ENCODE data around the gene TMEM150A.
"Not testable (repeated sequence)": the region's sequence is repeated elsewhere in the genome, so short reads cannot be mapped to it uniquely, and the experiment has no call there.

TMEM150A gene

GRCh38 chr2:85561280-85562212, 41.0 kb downstream of the TMEM150A start, which contains the start of gene GGCX:
GGCX (minus strand) TSS chr2:85561493; CDS start chr2:85561428, 65 bp downstream.
- Histone ChIP-seq H2BK120ac (ENCODE audit: low read depth, low read length) (no peak within 1 kb of the TSS), H3K79me1 (ENCODE audit: low read depth, low read length) (peaks cover 2% of the 10 kb centered on the region)
- DNase-seq (ENCODE audit: low spot score): peak; percentile 92

GRCh38 chr2:85560812-85561279, 41.7 kb downstream of the TMEM150A start:
- H3K4me1 ChIP-seq (ENCODE audit: control insufficient read depth in 2 of 2, insufficient read depth in 1 of 2, low read depth in 1 of 2, low read length in 2 of 2): peaks cover 0 to 2% of the 10 kb centered on the region in 2 donors
- no CpG with 5 or more reads among the region's 14 CpGs for WGBS, 2 donors (ENCODE audit: extremely low coverage in 2 of 2, insufficient read length in 2 of 2, insufficient replicate concordance in 1 of 2)
- H4K91ac ChIP-seq (ENCODE audit: low read depth, low read length, poor library complexity): no peak overlapping the region
- H3K4me2 ChIP-seq (ENCODE audit: insufficient read depth, low read length, poor library complexity, severe bottlenecking): peak overlapping the region; percentile 81
- H3K4me3 ChIP-seq (ENCODE audit: low read length in 2 of 2): peak overlapping the region; percentile 87 to 89
- H3K23ac ChIP-seq (ENCODE audit: low read depth, low read length, poor library complexity): no peak overlapping the region
- no peak overlapping the region for H4K8ac ChIP-seq (ENCODE audit: low read depth, low read length)
- H3K18ac ChIP-seq (ENCODE audit: low read length): no peak overlapping the region
- no peak overlapping the region for H2BK12ac ChIP-seq (ENCODE audit: low read length)
- H3K14ac ChIP-seq (ENCODE audit: low read length): no peak overlapping the region
- H3K79me1 ChIP-seq (ENCODE audit: low read depth, low read length): peaks cover 4% of the 10 kb centered on the region
- H2BK15ac ChIP-seq (ENCODE audit: low read length): no peak overlapping the region
- no peaks in the 10 kb centered on the region for H3K27me3 ChIP-seq (ENCODE audit: control insufficient read depth in 3 of 3, insufficient read depth in 3 of 3, low read depth in 1 of 3, low read length in 3 of 3)
- H2AFZ ChIP-seq (ENCODE audit: low read length): peak overlapping the region; percentile 90
- H3K9ac ChIP-seq (ENCODE audit: low read depth, low read length, poor library complexity): no peak overlapping the region
- H3K27ac ChIP-seq (replicated peaks; ENCODE audit: low read length): no peak overlapping the region
- peaks cover 11 to 33% of the 10 kb centered on the region in 2 donors for H3K36me3 ChIP-seq (replicated peaks in 1 of 2; ENCODE audit: control insufficient read depth in 2 of 2, insufficient read depth in 2 of 2, low read length in 2 of 2)
- no peak overlapping the region for H3K4ac ChIP-seq (ENCODE audit: low read length)
- H3K9me3 ChIP-seq (replicated peaks in 1 of 2; ENCODE audit: control insufficient read depth in 2 of 2, insufficient read depth in 1 of 2, low read depth in 1 of 2, low read length in 2 of 2): no peaks in the 10 kb centered on the region
- H2AK5ac ChIP-seq (ENCODE audit: low read depth, low read length): no peak overlapping the region
- H2BK120ac ChIP-seq (ENCODE audit: low read depth, low read length): no peak overlapping the region
- H2BK5ac ChIP-seq (ENCODE audit: low read length): no peak overlapping the region
- DNase-seq (ENCODE audit: low spot score): no peak

More at GRCh38 chr2:85561280-85562212, 41.0 kb downstream of the TMEM150A start, which contains the start of gene GGCX:
- peak within 1 kb of the TSS; percentile 87 to 89 for H3K4me3 ChIP-seq (ENCODE audit: low read length in 2 of 2)
- H3K23ac ChIP-seq (ENCODE audit: low read depth, low read length, poor library complexity): peak within 1 kb of the TSS; percentile 21
- H4K8ac ChIP-seq (ENCODE audit: low read depth, low read length): no peak within 1 kb of the TSS
- peak within 1 kb of the TSS; percentile 13 for H2BK5ac ChIP-seq (ENCODE audit: low read length)
- no peak within 1 kb of the TSS for H2BK15ac ChIP-seq (ENCODE audit: low read length)
- peak within 1 kb of the TSS; percentile 5 for H3K14ac ChIP-seq (ENCODE audit: low read length)
- peak within 1 kb of the TSS; percentile 90 for H2AFZ ChIP-seq (ENCODE audit: low read length)
- H3K4me2 ChIP-seq (ENCODE audit: insufficient read depth, low read length, poor library complexity, severe bottlenecking): peak within 1 kb of the TSS; percentile 81
- no peak within 1 kb of the TSS for H3K4ac ChIP-seq (ENCODE audit: low read length)
- H3K27me3 ChIP-seq (ENCODE audit: control insufficient read depth in 3 of 3, insufficient read depth in 3 of 3, low read depth in 1 of 3, low read length in 3 of 3): no peaks in the 10 kb centered on the region
- H4K91ac ChIP-seq (ENCODE audit: low read depth, low read length, poor library complexity): no peak within 1 kb of the TSS
- H2AK5ac ChIP-seq (ENCODE audit: low read depth, low read length): no peak within 1 kb of the TSS
- H3K27ac ChIP-seq (replicated peaks; ENCODE audit: low read length): peak within 1 kb of the TSS; percentile 68
- H3K4me1 ChIP-seq (ENCODE audit: control insufficient read depth in 2 of 2, insufficient read depth in 1 of 2, low read depth in 1 of 2, low read length in 2 of 2): peaks cover 0 to 2% of the 10 kb centered on the region in 2 donors
- no peak within 1 kb of the TSS for H2BK12ac ChIP-seq (ENCODE audit: low read length)
- no CpG with 5 or more reads among the region's 64 CpGs for WGBS, 2 donors (ENCODE audit: extremely low coverage in 2 of 2, insufficient read length in 2 of 2, insufficient replicate concordance in 1 of 2)
- H3K9me3 ChIP-seq (replicated peaks in 1 of 2; ENCODE audit: control insufficient read depth in 2 of 2, insufficient read depth in 1 of 2, low read depth in 1 of 2, low read length in 2 of 2): no peaks in the 10 kb centered on the region
- H3K18ac ChIP-seq (ENCODE audit: low read length): peak within 1 kb of the TSS; percentile 84
- H3K9ac ChIP-seq (ENCODE audit: low read depth, low read length, poor library complexity): peak within 1 kb of the TSS; percentile 83
- peaks cover 9 to 26% of the 10 kb centered on the region in 2 donors for H3K36me3 ChIP-seq (replicated peaks in 1 of 2; ENCODE audit: control insufficient read depth in 2 of 2, insufficient read depth in 2 of 2, low read length in 2 of 2)

GRCh38 chr2:85560403-85560726, 42.1 kb downstream of the TMEM150A start:
- no CpG with 5 or more reads among the region's 12 CpGs for WGBS, 2 donors (ENCODE audit: extremely low coverage in 2 of 2, insufficient read length in 2 of 2, insufficient replicate concordance in 1 of 2)
- not testable (repeated sequence) for H2AFZ ChIP-seq (ENCODE audit: low read length); H2BK120ac ChIP-seq (ENCODE audit: low read depth, low read length); DNase-seq (ENCODE audit: low spot score); H3K4ac ChIP-seq (ENCODE audit: low read length); H2BK12ac ChIP-seq (ENCODE audit: low read length); H2AK5ac ChIP-seq (ENCODE audit: low read depth, low read length); H2BK5ac ChIP-seq (ENCODE audit: low read length); H4K91ac ChIP-seq (ENCODE audit: low read depth, low read length, poor library complexity); H2BK15ac ChIP-seq (ENCODE audit: low read length); H3K18ac ChIP-seq (ENCODE audit: low read length); H3K27ac ChIP-seq (replicated peaks; ENCODE audit: low read length); H4K8ac ChIP-seq (ENCODE audit: low read depth, low read length); H3K9me3 ChIP-seq (replicated peaks in 1 of 2; ENCODE audit: control insufficient read depth in 2 of 2, insufficient read depth in 1 of 2, low read depth in 1 of 2, low read length in 2 of 2); H3K9ac ChIP-seq (ENCODE audit: low read depth, low read length, poor library complexity); H3K4me1 ChIP-seq (ENCODE audit: control insufficient read depth in 2 of 2, insufficient read depth in 1 of 2, low read depth in 1 of 2, low read length in 2 of 2); H3K23ac ChIP-seq (ENCODE audit: low read depth, low read length, poor library complexity); H3K14ac ChIP-seq (ENCODE audit: low read length); H3K27me3 ChIP-seq (ENCODE audit: control insufficient read depth in 3 of 3, insufficient read depth in 3 of 3, low read depth in 1 of 3, low read length in 3 of 3); H3K79me1 ChIP-seq (ENCODE audit: low read depth, low read length)
- peaks cover 11 to 38% of the 10 kb centered on the region in 2 donors for H3K36me3 ChIP-seq (replicated peaks in 1 of 2; ENCODE audit: control insufficient read depth in 2 of 2, insufficient read depth in 2 of 2, low read length in 2 of 2)
- H3K4me2 ChIP-seq (ENCODE audit: insufficient read depth, low read length, poor library complexity, severe bottlenecking): peak overlapping the region; percentile 81
- H3K4me3 ChIP-seq (ENCODE audit: low read length in 2 of 2): peak overlapping the region; percentile 87 to 89

- no peak overlapping the region for H3K18ac ChIP-seq (ENCODE audit: low read length)
- no peak overlapping the region for H2AK5ac ChIP-seq (ENCODE audit: low read depth, low read length)
- no peak overlapping the region for H3K14ac ChIP-seq (ENCODE audit: low read length)
- no peak overlapping the region for H3K27ac ChIP-seq (replicated peaks; ENCODE audit: low read length)
- H4K91ac ChIP-seq (ENCODE audit: low read depth, low read length, poor library complexity): no peak overlapping the region
- H3K9me3 ChIP-seq (replicated peaks in 1 of 2; ENCODE audit: control insufficient read depth in 2 of 2, insufficient read depth in 1 of 2, low read depth in 1 of 2, low read length in 2 of 2): no peaks in the 10 kb centered on the region
- H3K27me3 ChIP-seq (ENCODE audit: control insufficient read depth in 3 of 3, insufficient read depth in 3 of 3, low read depth in 1 of 3, low read length in 3 of 3): no peaks in the 10 kb centered on the region
- no peak overlapping the region for H3K4ac ChIP-seq (ENCODE audit: low read length)
- H3K23ac ChIP-seq (ENCODE audit: low read depth, low read length, poor library complexity): no peak overlapping the region
- no peak overlapping the region for H2BK120ac ChIP-seq (ENCODE audit: low read depth, low read length)
- H4K8ac ChIP-seq (ENCODE audit: low read depth, low read length): no peak overlapping the region
- H2AFZ ChIP-seq (ENCODE audit: low read length): no peak overlapping the region
- H3K4me2 ChIP-seq (ENCODE audit: insufficient read depth, low read length, poor library complexity, severe bottlenecking): no peak overlapping the region
- no CpG with 5 or more reads among the region's 1 CpG for WGBS, 2 donors (ENCODE audit: extremely low coverage in 2 of 2, insufficient read length in 2 of 2, insufficient replicate concordance in 1 of 2)
- H3K79me1 ChIP-seq (ENCODE audit: low read depth, low read length): peaks cover 4% of the 10 kb centered on the region
- DNase-seq (ENCODE audit: low spot score): no peak
- H2BK12ac ChIP-seq (ENCODE audit: low read length): no peak overlapping the region
- H3K36me3 ChIP-seq (replicated peaks in 1 of 2; ENCODE audit: control insufficient read depth in 2 of 2, insufficient read depth in 2 of 2, low read length in 2 of 2): peaks cover 21 to 58% of the 10 kb centered on the region in 2 donors
- H3K9ac ChIP-seq (ENCODE audit: low read depth, low read length, poor library complexity): no peak overlapping the region
- no peak overlapping the region for H3K4me3 ChIP-seq (ENCODE audit: low read length in 2 of 2)
- peaks cover 0 to 2% of the 10 kb centered on the region in 2 donors for H3K4me1 ChIP-seq (ENCODE audit: control insufficient read depth in 2 of 2, insufficient read depth in 1 of 2, low read depth in 1 of 2, low read length in 2 of 2)
- no peak overlapping the region for H2BK5ac ChIP-seq (ENCODE audit: low read length)
- H2BK15ac ChIP-seq (ENCODE audit: low read length): no peak overlapping the region
Measured at GRCh38 chr2:85558160-85558559, 44.3 kb downstream of the TMEM150A start.
